Measurements from ENCODE around the gene MAPK8.

- no peak for TF ChIP-seq SUZ12 (IDR thresholded peaks at IDR 0.05; ENCODE audit: extremely low read depth, insufficient read depth, insufficient read length)
- TF ChIP-seq ZNF274 (IDR thresholded peaks at IDR 0.05; ENCODE audit: low read depth, low read length): no peak
Measured at GRCh38 chr10:48456361-48456804, 149.9 kb downstream of the MAPK8 start.
